ENCODE results near the gene CCDC73. TPM values are rescaled to one million over a fixed set of nuclear protein-coding genes. Genes with fewer than 3 reads are reported as not detected.

CCDC73 gene
- total RNA-seq, 1 donor from 2014 or later = not detected

- peaks cover 20% of the 10 kb centered on the region for H3K9me3 ChIP-seq (replicated peaks)
- H3K4me1 ChIP-seq = peaks cover 5% of the 10 kb centered on the region
- no peak overlapping the region for H3K27ac ChIP-seq (replicated peaks)
- peaks cover 3% of the 10 kb centered on the region for H3K27me3 ChIP-seq (ENCODE audit: low read depth)
- no peak for TF ChIP-seq CTCF (IDR thresholded peaks at IDR 0.05; ENCODE audit: borderline replicate concordance)
- intact Hi-C loops (cut with micrococcal nuclease) = no loop called here
- no peak for DNase-seq
- no peaks in the 10 kb centered on the region for H3K36me3 ChIP-seq
- no peak overlapping the region for H3K4me3 ChIP-seq
These were observed 123.4 kb downstream of the CCDC73 start for GRCh38 chr11:32671051-32671450.

DNA sequence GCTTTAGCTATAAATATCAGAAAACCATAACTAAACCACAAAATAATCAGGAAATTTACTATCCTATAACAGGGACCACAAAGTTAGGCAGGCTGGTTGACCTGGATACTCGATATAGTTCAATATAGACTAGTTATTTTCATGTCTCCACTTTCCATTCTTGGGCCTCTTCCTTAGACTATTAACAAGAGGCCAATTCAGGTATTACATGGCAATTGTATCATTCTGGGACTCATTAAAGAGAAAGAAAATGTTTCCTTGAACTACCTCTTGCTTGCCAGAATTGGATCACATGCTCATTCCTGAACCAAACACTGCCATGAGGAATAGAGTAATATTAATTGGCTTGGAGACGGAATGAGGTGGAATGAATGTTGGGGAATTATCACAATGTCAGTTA lies 134.8 kb downstream of the CCDC73 start:
- intact Hi-C loops (cut with micrococcal nuclease) = no loop called here
- peaks cover 5% of the 10 kb centered on the region for H3K9me3 ChIP-seq (replicated peaks)

GRCh38 chr11:32658639-32659406 lies 135.6 kb downstream of the CCDC73 start:
- Histone ChIP-seq H3K36me3 (no peaks in the 10 kb centered on the region), H3K27me3 (ENCODE audit: low read depth) (no peaks in the 10 kb centered on the region), H3K4me3 (no peak overlapping the region), H3K4me1 (no peaks in the 10 kb centered on the region), H3K27ac (replicated peaks) (no peak overlapping the region), H3K9me3 (replicated peaks) (peaks cover 5% of the 10 kb centered on the region)
- DNase-seq = no peak
- TF ChIP-seq CTCF (IDR thresholded peaks at IDR 0.05; ENCODE audit: borderline replicate concordance) = no peak
- intact Hi-C loops (cut with micrococcal nuclease) = no loop called here

More for the DNA sequence above, 134.8 kb downstream of the CCDC73 start:
- no peak overlapping the region for H3K4me3 ChIP-seq
- no peak for TF ChIP-seq CTCF (IDR thresholded peaks at IDR 0.05; ENCODE audit: borderline replicate concordance)
- H3K36me3 ChIP-seq = no peaks in the 10 kb centered on the region
- H3K4me1 ChIP-seq = no peaks in the 10 kb centered on the region
- no peak for DNase-seq
- H3K27ac ChIP-seq (replicated peaks) = no peak overlapping the region
- no peaks in the 10 kb centered on the region for H3K27me3 ChIP-seq (ENCODE audit: low read depth)

- Histone ChIP-seq H3K36me3 (no peaks in the 10 kb centered on the region), H3K9me3 (replicated peaks) (no peaks in the 10 kb centered on the region)
These were observed 150.9 kb downstream of the CCDC73 start for GRCh38 chr11:32643526-32643925.

DNA sequence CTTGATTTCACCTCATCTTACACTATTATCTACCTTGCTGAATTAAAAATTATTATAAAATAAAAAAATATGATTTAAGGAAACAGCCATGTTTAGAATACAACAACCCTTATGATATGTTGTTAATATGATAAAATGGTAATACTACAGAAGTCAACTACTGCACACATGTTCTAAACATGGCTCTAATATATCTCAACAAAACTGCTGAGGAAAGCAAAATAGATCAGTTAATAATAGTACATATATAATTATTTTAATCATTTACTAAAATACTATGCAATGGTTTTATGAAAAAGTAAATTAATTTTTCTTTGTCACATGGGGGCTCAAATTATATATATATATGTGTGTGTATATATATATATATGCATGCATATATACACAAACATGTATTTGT lies 153.1 kb downstream of the CCDC73 start:
- Histone ChIP-seq H3K9me3 (replicated peaks) (no peaks in the 10 kb centered on the region), H3K27ac (replicated peaks) (no peak overlapping the region), H3K4me1 (no peaks in the 10 kb centered on the region), H3K4me3 (no peak overlapping the region), H3K27me3 (ENCODE audit: low read depth) (no peaks in the 10 kb centered on the region), H3K36me3 (no peaks in the 10 kb centered on the region)
- TF ChIP-seq CTCF (IDR thresholded peaks at IDR 0.05; ENCODE audit: borderline replicate concordance) = no peak
- no peak for DNase-seq
- intact Hi-C loops (cut with micrococcal nuclease) = no loop called here

More at GRCh38 chr11:32643526-32643925, 150.9 kb downstream of the CCDC73 start:
- TF ChIP-seq CTCF (IDR thresholded peaks at IDR 0.05; ENCODE audit: borderline replicate concordance) = no peak
- H3K27ac ChIP-seq (replicated peaks) = no peak overlapping the region
- intact Hi-C loops (cut with micrococcal nuclease) = no loop called here
- DNase-seq = no peak
- H3K4me1 ChIP-seq = no peaks in the 10 kb centered on the region
- H3K4me3 ChIP-seq = no peak overlapping the region
- H3K27me3 ChIP-seq (ENCODE audit: low read depth) = no peaks in the 10 kb centered on the region
